Measurements from ENCODE around the gene GXYLT1. TPM values are rescaled to one million over a fixed set of nuclear protein-coding genes. Genes with fewer than 3 reads are reported as not detected.
"Not testable (repeated sequence)": the region's sequence is repeated elsewhere in the genome, so short reads cannot be mapped to it uniquely, and the experiment has no call there.

Gene GXYLT1
- polyA plus RNA-seq, 4 donors, result 27.7 to 40.2 (median 35.4) TPM

GRCh38 chr12:42145552-42146215 lies 1.0 kb upstream of the GXYLT1 start:
- DNase-seq (ENCODE audit: low read depth in 4 of 4, low spot score in 3 of 4), result no peak

GRCh38 chr12:42145197-42145549 lies 499 bp upstream of the GXYLT1 start:
- DNase-seq (ENCODE audit: low read depth in 4 of 4, low spot score in 3 of 4), result no peak

GRCh38 chr12:42144158-42144407 lies 591 bp downstream of the GXYLT1 start:
- DNase-seq (ENCODE audit: low read depth in 4 of 4, low spot score in 3 of 4), result no peak

- DNase-seq (ENCODE audit: low read depth in 4 of 4, low spot score in 3 of 4), result no peak
Observed at GRCh38 chr12:42143452-42144157, 1.1 kb downstream of the GXYLT1 start.

- no peak for DNase-seq (ENCODE audit: low read depth in 4 of 4, low spot score in 3 of 4)
Observed at GRCh38 chr12:42141981-42142606, 2.6 kb downstream of the GXYLT1 start.

GRCh38 chr12:42140901-42141300 lies 3.8 kb downstream of the GXYLT1 start:
- no peak for DNase-seq (ENCODE audit: low read depth in 4 of 4, low spot score in 3 of 4)

- no peak for DNase-seq (ENCODE audit: low read depth in 4 of 4, low spot score in 3 of 4)
Observed at GRCh38 chr12:42135259-42135814, 9.3 kb downstream of the GXYLT1 start.

- no peak for DNase-seq (ENCODE audit: low read depth in 4 of 4, low spot score in 3 of 4)
Observed at GRCh38 chr12:42130672-42131402, 13.8 kb downstream of the GXYLT1 start.

GRCh38 chr12:42129595-42130204 lies 15.0 kb downstream of the GXYLT1 start:
- DNase-seq (ENCODE audit: low read depth in 4 of 4, low spot score in 3 of 4), result no peak

- DNase-seq (ENCODE audit: low read depth in 4 of 4, low spot score in 3 of 4), result no peak
Observed at GRCh38 chr12:42128888-42129287, 15.8 kb downstream of the GXYLT1 start.

- no peak for DNase-seq (ENCODE audit: low read depth in 4 of 4, low spot score in 3 of 4)
Observed at GRCh38 chr12:42128327-42128726, 16.3 kb downstream of the GXYLT1 start.

- no peak for DNase-seq (ENCODE audit: low read depth in 4 of 4, low spot score in 3 of 4)
Observed at GRCh38 chr12:42126963-42127362, 17.7 kb downstream of the GXYLT1 start.

GRCh38 chr12:42125388-42125767 lies 19.3 kb downstream of the GXYLT1 start:
- no peak for DNase-seq (ENCODE audit: low read depth in 4 of 4, low spot score in 3 of 4)

GRCh38 chr12:42124764-42125387 lies 19.8 kb downstream of the GXYLT1 start:
- no peak for DNase-seq (ENCODE audit: low read depth in 4 of 4, low spot score in 3 of 4)

- no peak for DNase-seq (ENCODE audit: low read depth in 4 of 4, low spot score in 3 of 4)
Observed at GRCh38 chr12:42119085-42119633, 25.5 kb downstream of the GXYLT1 start.

- no peak for DNase-seq (ENCODE audit: low read depth in 4 of 4, low spot score in 3 of 4)
Observed at GRCh38 chr12:42118136-42118879, 26.4 kb downstream of the GXYLT1 start.

GRCh38 chr12:42109031-42109430 lies 35.6 kb downstream of the GXYLT1 start:
- no peak for DNase-seq (ENCODE audit: low read depth in 4 of 4, low spot score in 3 of 4)

- DNase-seq (ENCODE audit: low read depth in 4 of 4, low spot score in 3 of 4), result not testable (repeated sequence)
Observed at GRCh38 chr12:42106791-42107190, 37.9 kb downstream of the GXYLT1 start.

GRCh38 chr12:42104784-42105183 lies 39.9 kb downstream of the GXYLT1 start:
- DNase-seq (ENCODE audit: low read depth in 4 of 4, low spot score in 3 of 4), result no peak
